Fibroblast of lung (primary cell): Measurements from ENCODE around the gene SLC25A23. TPM values are rescaled to one million over a fixed set of nuclear protein-coding genes. Genes with fewer than 3 reads are reported as not detected.

Source experiments
- DNase-seq, 2 donors: peaks; one replicate each; pipeline versions ENCODE4 v3.0.0 to v3.0.0-alpha.2; 2010; ENCODE audit warnings: low read depth in 2 of 2
- H2AFZ ChIP-seq: 2 replicates; pipeline ENCODE4 v1.5.1; 2012; ENCODE audit warnings: low read length, control low read depth, inconsistent platforms
- H3K27ac ChIP-seq: 2 replicates; pipeline ENCODE4 v1.5.1; 2011; ENCODE audit warnings: low read length, control low read depth; ENCODE audit not compliant: insufficient read depth
- H3K27me3 ChIP-seq: 2 replicates; pipeline ENCODE4 v1.5.1; 2011; ENCODE audit warnings: mild to moderate bottlenecking, low read length; ENCODE audit not compliant: control insufficient read depth, insufficient read depth
- H3K36me3 ChIP-seq: 2 replicates; pipeline ENCODE4 v1.5.1; 2011; ENCODE audit warnings: low read length; ENCODE audit not compliant: control insufficient read depth, insufficient read depth
- H3K4me1 ChIP-seq: 2 replicates; pipeline ENCODE4 v1.5.1; 2011; ENCODE audit warnings: low read length; ENCODE audit not compliant: control insufficient read depth, insufficient read depth; ENCODE audit errors: extremely low read depth
- H3K4me2 ChIP-seq: 2 replicates; pipeline ENCODE4 v1.5.1; 2011; ENCODE audit warnings: low read length, control low read depth; ENCODE audit not compliant: insufficient read depth; ENCODE audit errors: extremely low read depth
- H3K4me3 ChIP-seq, 4 experiments: fragments of 200-600 bp in 1 of 4; sonication (generic) in 1 of 4; replicated peaks in 1 of 4; 2 replicates each; pipeline ENCODE4 v1.5.1; 2011 to 2016; ENCODE audit warnings: low read length in 4 of 4, low read depth in 3 of 4, mild to moderate bottlenecking in 3 of 4, control low read depth in 2 of 4, inconsistent platforms in 1 of 4, mixed read lengths in 1 of 4; ENCODE audit not compliant: insufficient read depth in 1 of 4; ENCODE audit errors: control extremely low read depth in 1 of 4
- H3K79me2 ChIP-seq: 2 replicates; pipeline ENCODE4 v1.5.1; 2012; ENCODE audit warnings: mild to moderate bottlenecking, low read length, inconsistent platforms; ENCODE audit not compliant: control insufficient read depth, insufficient read depth
- H3K9ac ChIP-seq: 2 replicates; pipeline ENCODE4 v1.5.1; 2011; ENCODE audit warnings: mild to moderate bottlenecking, low read length, control low read depth; ENCODE audit not compliant: insufficient read depth
- H3K9me3 ChIP-seq: 2 replicates; pipeline ENCODE4 v1.5.1; 2012; ENCODE audit warnings: low read depth, low read length; ENCODE audit not compliant: control insufficient read depth, insufficient read depth
- H4K20me1 ChIP-seq: 2 replicates; pipeline ENCODE4 v1.5.1; 2011; ENCODE audit warnings: low read length; ENCODE audit not compliant: control insufficient read depth, insufficient read depth; ENCODE audit errors: extremely low read depth
- EZH2 ChIP-seq: IDR thresholded peaks from 2 replicates; pipeline ENCODE4 v1.5.1; 2012; ENCODE audit warnings: low read length, control low read depth, mild to moderate bottlenecking; ENCODE audit errors: missing control alignments
- polyA plus RNA-seq, 2 donors: library from polyadenylated mRNA; depleted of rRNA in 1 of 2; stranded (reverse) in 1 of 2; unstranded in 1 of 2; fragments of >200 nt; gene quantifications; 2 replicates each; pipeline ENCODE4 v1.2.1, GENCODE V29; 2011 to 2012; ENCODE audit warnings: missing spikeins in 1 of 2
- total RNA-seq: library from RNA; depleted of rRNA; stranded (reverse); fragments of >200 nt; gene quantifications from 2 replicates; pipeline ENCODE4 v1.2.1, GENCODE V29; 2014
- TF ChIP-seq, protein P1 (sequence below), 2 donors: IDR thresholded peaks in 1 of 2; conservative IDR thresholded peaks in 1 of 2; 1 replicate in 1 of 2; 2 replicates in 1 of 2; pipeline ENCODE4 v1.5.1; 2011 to 2012; ENCODE audit warnings: low read length in 2 of 2, control low read depth in 1 of 2, inconsistent platforms in 1 of 2, low read depth in 1 of 2, mild to moderate bottlenecking in 1 of 2

The SLC25A23 gene
- total and polyA plus RNA-seq, 2 donors (not counting 1 experiment from before 2014, with no cell fraction given), result 7.9 to 33.9 TPM

- H3K4me1 ChIP-seq, result no peaks in the 10 kb centered on the region
- DNase-seq, result no peak
- TF ChIP-seq, protein P1, sequence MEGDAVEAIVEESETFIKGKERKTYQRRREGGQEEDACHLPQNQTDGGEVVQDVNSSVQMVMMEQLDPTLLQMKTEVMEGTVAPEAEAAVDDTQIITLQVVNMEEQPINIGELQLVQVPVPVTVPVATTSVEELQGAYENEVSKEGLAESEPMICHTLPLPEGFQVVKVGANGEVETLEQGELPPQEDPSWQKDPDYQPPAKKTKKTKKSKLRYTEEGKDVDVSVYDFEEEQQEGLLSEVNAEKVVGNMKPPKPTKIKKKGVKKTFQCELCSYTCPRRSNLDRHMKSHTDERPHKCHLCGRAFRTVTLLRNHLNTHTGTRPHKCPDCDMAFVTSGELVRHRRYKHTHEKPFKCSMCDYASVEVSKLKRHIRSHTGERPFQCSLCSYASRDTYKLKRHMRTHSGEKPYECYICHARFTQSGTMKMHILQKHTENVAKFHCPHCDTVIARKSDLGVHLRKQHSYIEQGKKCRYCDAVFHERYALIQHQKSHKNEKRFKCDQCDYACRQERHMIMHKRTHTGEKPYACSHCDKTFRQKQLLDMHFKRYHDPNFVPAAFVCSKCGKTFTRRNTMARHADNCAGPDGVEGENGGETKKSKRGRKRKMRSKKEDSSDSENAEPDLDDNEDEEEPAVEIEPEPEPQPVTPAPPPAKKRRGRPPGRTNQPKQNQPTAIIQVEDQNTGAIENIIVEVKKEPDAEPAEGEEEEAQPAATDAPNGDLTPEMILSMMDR (conservative IDR thresholded peaks at IDR 0.05 in 1 of 2, IDR thresholded peaks at IDR 0.05 in 1 of 2; ENCODE audit: low read depth in 1 of 2, low read length in 2 of 2), result no peak
- TF ChIP-seq EZH2, result no peak
These were observed 47.5 kb downstream of the SLC25A23 start for GRCh38 chr19:6412061-6412446.

DNA sequence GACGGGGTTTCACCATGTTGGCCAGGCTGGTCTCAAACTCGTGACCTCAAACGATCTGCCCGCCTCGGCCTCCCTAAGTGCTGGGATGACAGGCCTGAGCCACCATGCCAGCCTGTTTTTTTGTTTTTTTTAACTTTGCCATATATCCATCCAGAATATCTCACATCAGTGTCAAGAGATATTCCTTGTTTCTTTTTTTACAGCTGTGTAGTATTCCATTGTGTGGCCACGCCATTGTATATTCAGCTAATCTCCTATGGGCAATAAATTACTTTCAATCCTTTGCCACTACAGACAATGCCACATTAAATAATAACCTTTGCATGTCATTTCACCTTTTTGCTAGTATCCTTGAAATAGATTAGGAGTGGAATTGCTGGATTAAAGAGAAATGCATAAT lies 50.2 kb downstream of the SLC25A23 start:
- no peak overlapping the region for H3K4me2 ChIP-seq
- H2AFZ ChIP-seq, result no peak overlapping the region
- peaks cover 2% of the 10 kb centered on the region for H3K36me3 ChIP-seq
- DNase-seq, result no peak
- no peaks in the 10 kb centered on the region for H3K27me3 ChIP-seq
- no peak overlapping the region for H3K4me3 ChIP-seq
- H3K4me1 ChIP-seq, result no peaks in the 10 kb centered on the region
- H3K27ac ChIP-seq, result no peak overlapping the region
- H4K20me1 ChIP-seq, result no peaks in the 10 kb centered on the region
- no peak for TF ChIP-seq EZH2
- TF ChIP-seq, protein P1 (conservative IDR thresholded peaks at IDR 0.05 in 1 of 2, IDR thresholded peaks at IDR 0.05 in 1 of 2; ENCODE audit: low read depth in 1 of 2, low read length in 2 of 2), result no peak
- H3K79me2 ChIP-seq, result no peaks in the 10 kb centered on the region
- no peaks in the 10 kb centered on the region for H3K9me3 ChIP-seq
- H3K9ac ChIP-seq, result no peak overlapping the region

More at GRCh38 chr19:6412061-6412446, 47.5 kb downstream of the SLC25A23 start:
- no peak overlapping the region for H3K4me2 ChIP-seq
- H3K36me3 ChIP-seq, result peaks cover 21% of the 10 kb centered on the region
- no peak overlapping the region for H3K4me3 ChIP-seq
- no peaks in the 10 kb centered on the region for H4K20me1 ChIP-seq
- H3K9ac ChIP-seq, result no peak overlapping the region
- no peaks in the 10 kb centered on the region for H3K27me3 ChIP-seq
- H3K9me3 ChIP-seq, result no peaks in the 10 kb centered on the region
- no peak overlapping the region for H2AFZ ChIP-seq
- no peaks in the 10 kb centered on the region for H3K79me2 ChIP-seq
- H3K27ac ChIP-seq, result no peak overlapping the region

GRCh38 chr19:6406401-6406800 lies 53.2 kb downstream of the SLC25A23 start:
- Histone ChIP-seq H3K79me2 (no peaks in the 10 kb centered on the region), H3K9ac (no peak overlapping the region), H3K27me3 (no peaks in the 10 kb centered on the region), H3K36me3 (no peaks in the 10 kb centered on the region), H3K9me3 (no peaks in the 10 kb centered on the region), H3K4me1 (no peaks in the 10 kb centered on the region), H4K20me1 (no peaks in the 10 kb centered on the region), H2AFZ (no peak overlapping the region), H3K27ac (no peak overlapping the region), H3K4me3 (no peak overlapping the region), H3K4me2 (no peak overlapping the region)
- TF ChIP-seq EZH2, result no peak
- TF ChIP-seq, protein P1 (conservative IDR thresholded peaks at IDR 0.05 in 1 of 2, IDR thresholded peaks at IDR 0.05 in 1 of 2; ENCODE audit: low read depth in 1 of 2, low read length in 2 of 2), result no peak
- DNase-seq, result no peak
